H9 (cell line): ENCODE data around the gene SGMS2. TPM values are rescaled to one million over a fixed set of nuclear protein-coding genes. Genes with fewer than 3 reads are reported as not detected.
A peak's percentile ranks its signal among the peaks of the same experiment; 100 is the strongest.
"Not testable (repeated sequence)": the region's sequence is repeated elsewhere in the genome, so short reads cannot be mapped to it uniquely, and the experiment has no call there.

ENCODE experiments used
- DNase-seq: peaks from one replicate; pipeline ENCODE4 v3.0.0-alpha.2; 2017
- H2AFZ ChIP-seq: one replicate; pipeline ENCODE4 v1.6.1; 2013; ENCODE audit warnings: mild to moderate bottlenecking, low read length, control low read depth, moderate library complexity
- H2AK5ac ChIP-seq: 2 replicates; pipeline ENCODE4 v1.6.1; 2013; ENCODE audit warnings: low read length, control low read depth, mixed read lengths; ENCODE audit not compliant: insufficient read length
- H2BK120ac ChIP-seq: one replicate; pipeline ENCODE4 v1.6.1; 2013; ENCODE audit warnings: low read depth, mild to moderate bottlenecking, low read length, control low read depth, inconsistent platforms; ENCODE audit not compliant: poor library complexity, severe bottlenecking
- H2BK12ac ChIP-seq: 2 replicates; pipeline ENCODE4 v1.6.1; 2013; ENCODE audit warnings: low read length, control low read depth, mixed read lengths, low read depth; ENCODE audit not compliant: insufficient read length
- H2BK15ac ChIP-seq: 2 replicates; pipeline ENCODE4 v1.6.1; 2013; ENCODE audit warnings: low read depth, low read length, control low read depth
- H2BK20ac ChIP-seq: one replicate; pipeline ENCODE4 v1.6.1; 2013; ENCODE audit warnings: low read depth, mild to moderate bottlenecking, low read length, control low read depth, inconsistent platforms; ENCODE audit not compliant: poor library complexity, severe bottlenecking
- H2BK5ac ChIP-seq: 2 replicates; pipeline ENCODE4 v1.6.1; 2013; ENCODE audit warnings: low read length, control low read depth, mixed read lengths; ENCODE audit not compliant: insufficient read length
- H3K14ac ChIP-seq: 2 replicates; pipeline ENCODE4 v1.6.1; 2013; ENCODE audit warnings: low read length, control low read depth; ENCODE audit not compliant: insufficient read depth
- H3K18ac ChIP-seq: 2 replicates; pipeline ENCODE4 v1.6.1; 2013; ENCODE audit warnings: low read depth, mild to moderate bottlenecking, mixed read lengths, low read length, control low read depth; ENCODE audit not compliant: insufficient read length
- H3K23ac ChIP-seq: 2 replicates; pipeline ENCODE4 v1.6.1; 2013; ENCODE audit warnings: low read length, control low read depth, mixed read lengths, low read depth; ENCODE audit not compliant: insufficient read length
- H3K23me2 ChIP-seq: 2 replicates; pipeline ENCODE4 v1.6.1; 2013; ENCODE audit warnings: low read depth, mild to moderate bottlenecking, mixed read lengths, low read length, control low read depth; ENCODE audit not compliant: insufficient read length, poor library complexity, severe bottlenecking
- H3K27ac ChIP-seq: 2 replicates; pipeline ENCODE4 v1.5.1; 2013; ENCODE audit warnings: low read length, control low read depth, mixed read lengths, low read depth; ENCODE audit not compliant: insufficient read length
- H3K27me3 ChIP-seq: 2 replicates; pipeline ENCODE4 v1.6.1; 2013; ENCODE audit warnings: low read length, control low read depth, inconsistent platforms; ENCODE audit not compliant: insufficient read depth
- H3K4ac ChIP-seq: 2 replicates; pipeline ENCODE4 v1.6.1; 2013; ENCODE audit warnings: low read depth, mild to moderate bottlenecking, control low read depth, inconsistent platforms, low read length, moderate library complexity
- H3K4me1 ChIP-seq: 2 replicates; pipeline ENCODE4 v1.6.1; 2013; ENCODE audit warnings: low read length, control low read depth, inconsistent platforms; ENCODE audit not compliant: insufficient read depth
- H3K4me2 ChIP-seq: 2 replicates; pipeline ENCODE4 v1.6.1; 2013; ENCODE audit warnings: low read length, control low read depth, mixed read lengths; ENCODE audit not compliant: insufficient read length, insufficient read depth
- H3K56ac ChIP-seq: 2 replicates; pipeline ENCODE4 v1.6.1; 2013; ENCODE audit warnings: low read depth, mild to moderate bottlenecking, mixed read lengths, low read length, control low read depth; ENCODE audit not compliant: insufficient read length
- H3K79me1 ChIP-seq: 2 replicates; pipeline ENCODE4 v1.6.1; 2013; ENCODE audit warnings: low read depth, mild to moderate bottlenecking, moderate library complexity, low read length, control low read depth, inconsistent platforms; ENCODE audit not compliant: insufficient read depth, poor library complexity, severe bottlenecking
- H3K79me2 ChIP-seq: 2 replicates; pipeline ENCODE4 v1.6.1; 2013; ENCODE audit warnings: low read length, control low read depth, inconsistent platforms; ENCODE audit not compliant: insufficient read depth
- H3K9ac ChIP-seq: 2 replicates; pipeline ENCODE4 v1.6.1; 2013; ENCODE audit warnings: low read length, control low read depth, mixed read lengths; ENCODE audit not compliant: insufficient read length; ENCODE audit errors: extremely low read depth
- H3K9me3 ChIP-seq: one replicate; pipeline ENCODE4 v1.6.1; 2013; ENCODE audit warnings: low read depth, low read length, inconsistent platforms; ENCODE audit not compliant: control insufficient read depth
- H3T11ph ChIP-seq: one replicate; pipeline ENCODE4 v1.6.1; 2013; ENCODE audit warnings: mild to moderate bottlenecking, low read length, control low read depth, inconsistent platforms
- H4K20me1 ChIP-seq: one replicate; pipeline ENCODE4 v1.6.1; 2013; ENCODE audit not compliant: control insufficient read depth, insufficient read length, insufficient read depth
- H4K5ac ChIP-seq: 2 replicates; pipeline ENCODE4 v1.6.1; 2013; ENCODE audit warnings: low read depth, mild to moderate bottlenecking, mixed read lengths, low read length, control low read depth; ENCODE audit not compliant: insufficient read length
- H4K8ac ChIP-seq: replicated peaks from 2 replicates; pipeline ENCODE4 v1.6.1; 2013; ENCODE audit warnings: low read length, control low read depth, mixed read lengths, low read depth; ENCODE audit not compliant: insufficient read length
- H4K91ac ChIP-seq: 2 replicates; pipeline ENCODE4 v1.6.1; 2013; ENCODE audit warnings: low read depth, mild to moderate bottlenecking, moderate library complexity, mixed read lengths, low read length, control low read depth; ENCODE audit not compliant: insufficient read length
- H3K27ac Mint-ChIP-seq, 3 experiments: 2 replicates in 2 of 3; 3 replicates in 1 of 3; pipeline ENCODE4 v1.8.0; 2020 to 2021; ENCODE audit warnings: mixed read lengths in 3 of 3, mild to moderate bottlenecking in 1 of 3, moderate library complexity in 1 of 3
- H3K27me3 Mint-ChIP-seq: 2 replicates; pipeline ENCODE4 v1.8.0; 2021; ENCODE audit warnings: low read depth, mild to moderate bottlenecking, moderate library complexity, mixed read lengths
- H3K36me3 Mint-ChIP-seq, 3 experiments: 2 replicates in 2 of 3; 3 replicates in 1 of 3; pipeline ENCODE4 v1.8.0; 2020 to 2021; ENCODE audit warnings: low read depth in 3 of 3, mixed read lengths in 3 of 3; ENCODE audit not compliant: insufficient read depth in 1 of 3
- H3K4me1 Mint-ChIP-seq, 2 experiments: 2 replicates each; pipeline ENCODE4 v1.8.0; 2020; ENCODE audit warnings: mixed read lengths in 2 of 2
- H3K4me3 Mint-ChIP-seq, 2 experiments: 2 replicates in 1 of 2; 3 replicates in 1 of 2; pipeline ENCODE4 v1.8.0; 2020 to 2021; ENCODE audit warnings: mild to moderate bottlenecking in 2 of 2, mixed read lengths in 2 of 2, moderate library complexity in 1 of 2
- H3K9me3 Mint-ChIP-seq, 2 experiments: 2 replicates in 1 of 2; 3 replicates in 1 of 2; pipeline ENCODE4 v1.8.0; 2020; ENCODE audit warnings: mild to moderate bottlenecking in 2 of 2, mixed read lengths in 2 of 2, moderate library complexity in 1 of 2
- WGBS: extraction: QIAGEN DNeasy Blood & Tissue Kit; methylation state at CpG from one replicate; pipeline ENCODE4 v1.1.7; 2013; ENCODE audit warnings: missing lambda C conversion rate, low lambda C conversion rate, mixed read lengths; ENCODE audit not compliant: insufficient read length; ENCODE audit errors: extremely low coverage; 5-methylcytosine and 5-hydroxymethylcytosine counted together
- total RNA-seq: library from RNA; stranded (reverse); gene quantifications from 2 replicates; pipeline ENCODE4 v1.2.1, GENCODE V29; 2021
- TF ChIP-seq, protein P1 (sequence below): fragments of 200-600 bp; sonication (generic); conservative IDR thresholded peaks from 3 replicates; pipeline ENCODE4 v1.8.0; 2021; ENCODE audit warnings: antibody characterized with exemption, mild to moderate bottlenecking

Gene SGMS2
- total RNA-seq, 1 experiment from 2014 or later: 9.7 TPM

DNA sequence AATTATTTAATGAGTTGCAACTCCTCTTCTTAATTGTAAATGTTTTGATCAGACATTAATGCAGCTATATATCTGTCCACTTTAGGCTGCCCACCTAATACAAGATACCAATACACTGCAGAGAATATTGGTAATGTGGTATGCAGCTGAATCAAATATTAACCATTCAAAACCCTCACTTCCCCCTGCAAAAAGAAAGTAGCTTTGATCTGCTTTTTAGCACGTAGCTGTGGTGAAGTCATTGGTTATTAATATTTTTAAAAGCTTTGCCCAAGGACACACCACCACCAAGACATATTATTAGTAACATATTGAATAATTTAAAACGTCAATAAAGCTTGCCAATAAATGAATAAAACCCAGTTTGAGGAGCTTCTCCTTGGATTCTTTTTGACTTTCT lies 78.0 kb downstream of the SGMS2 start:
- Histone ChIP-seq H2BK15ac (no peak overlapping the region), H3K79me2 (no peaks in the 10 kb centered on the region), H3K79me1 (no peaks in the 10 kb centered on the region), H3K23ac (no peak overlapping the region), H2AFZ (no peak overlapping the region), H3K4ac (no peak overlapping the region), H4K20me1 (no peaks in the 10 kb centered on the region), H2BK20ac (no peak overlapping the region), H3K9me3 (no peaks in the 10 kb centered on the region), H4K8ac (no peak overlapping the region), H3K14ac (no peak overlapping the region), H2BK120ac (no peak overlapping the region), H3T11ph (no peak overlapping the region), H2AK5ac (no peak overlapping the region), H3K9ac (no peak overlapping the region), H3K23me2 (no peaks in the 10 kb centered on the region), H3K18ac (no peak overlapping the region), H3K56ac (no peak overlapping the region), H3K4me1 (no peaks in the 10 kb centered on the region), H4K91ac (no peak overlapping the region), H2BK5ac (no peak overlapping the region), H3K27ac (no peak overlapping the region), H4K5ac (no peak overlapping the region), H3K4me2 (no peak overlapping the region), H2BK12ac (no peak overlapping the region), H3K27me3 (no peaks in the 10 kb centered on the region)
- Mint-ChIP-seq H3K36me3 (peaks cover 15 to 29% (median 28%) of the 10 kb centered on the region in 3 experiments), H3K4me1 (peaks cover 19 to 21% of the 10 kb centered on the region in 2 experiments), H3K27me3 (no peaks in the 10 kb centered on the region), H3K4me3 (no peak overlapping the region), H3K9me3 (peaks cover 9 to 14% of the 10 kb centered on the region in 2 experiments), H3K27ac (no peak overlapping the region)
- TF ChIP-seq, protein P1, sequence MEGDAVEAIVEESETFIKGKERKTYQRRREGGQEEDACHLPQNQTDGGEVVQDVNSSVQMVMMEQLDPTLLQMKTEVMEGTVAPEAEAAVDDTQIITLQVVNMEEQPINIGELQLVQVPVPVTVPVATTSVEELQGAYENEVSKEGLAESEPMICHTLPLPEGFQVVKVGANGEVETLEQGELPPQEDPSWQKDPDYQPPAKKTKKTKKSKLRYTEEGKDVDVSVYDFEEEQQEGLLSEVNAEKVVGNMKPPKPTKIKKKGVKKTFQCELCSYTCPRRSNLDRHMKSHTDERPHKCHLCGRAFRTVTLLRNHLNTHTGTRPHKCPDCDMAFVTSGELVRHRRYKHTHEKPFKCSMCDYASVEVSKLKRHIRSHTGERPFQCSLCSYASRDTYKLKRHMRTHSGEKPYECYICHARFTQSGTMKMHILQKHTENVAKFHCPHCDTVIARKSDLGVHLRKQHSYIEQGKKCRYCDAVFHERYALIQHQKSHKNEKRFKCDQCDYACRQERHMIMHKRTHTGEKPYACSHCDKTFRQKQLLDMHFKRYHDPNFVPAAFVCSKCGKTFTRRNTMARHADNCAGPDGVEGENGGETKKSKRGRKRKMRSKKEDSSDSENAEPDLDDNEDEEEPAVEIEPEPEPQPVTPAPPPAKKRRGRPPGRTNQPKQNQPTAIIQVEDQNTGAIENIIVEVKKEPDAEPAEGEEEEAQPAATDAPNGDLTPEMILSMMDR: no peak
- no peak for DNase-seq
- WGBS: no CpG with 5 or more reads among the region's 2 CpGs

DNA sequence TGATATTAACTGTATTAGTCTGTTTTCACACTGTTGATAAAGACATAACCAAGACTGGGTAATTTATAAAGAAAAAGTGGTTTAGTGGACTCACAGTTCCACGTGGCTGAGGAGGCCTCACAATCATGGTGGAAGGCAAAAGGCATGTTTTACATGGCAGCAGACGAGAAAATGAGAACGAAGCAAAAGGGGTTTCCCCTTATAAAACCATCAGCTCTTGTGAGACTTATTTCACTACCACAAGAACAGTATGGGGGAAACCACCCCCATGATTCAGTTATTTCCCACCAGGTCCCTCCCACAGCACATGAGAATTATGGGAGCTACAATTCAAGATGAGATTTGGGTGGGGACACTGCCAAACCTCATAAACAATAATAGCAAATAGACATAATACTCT lies 80.3 kb downstream of the SGMS2 start:
- H3K23me2 ChIP-seq, H2BK15ac ChIP-seq, H3K23ac ChIP-seq, H2BK20ac ChIP-seq, H4K20me1 ChIP-seq, H3K79me2 ChIP-seq, H3K4me1 ChIP-seq, H2BK5ac ChIP-seq, H2BK120ac ChIP-seq, H3K56ac ChIP-seq, H4K8ac ChIP-seq, DNase-seq, H3K4ac ChIP-seq, H3K18ac ChIP-seq, H2AK5ac ChIP-seq, H3K4me2 ChIP-seq, H3K14ac ChIP-seq, H3K4me3 Mint-ChIP-seq, H3T11ph ChIP-seq, H3K9me3 ChIP-seq, H4K5ac ChIP-seq, H3K27me3 ChIP-seq, H2AFZ ChIP-seq, H3K9ac ChIP-seq, H2BK12ac ChIP-seq, H3K27ac ChIP-seq, H3K27me3 Mint-ChIP-seq, H3K79me1 ChIP-seq, H4K91ac ChIP-seq: not testable (repeated sequence)
- peaks cover 18 to 36% (median 34%) of the 10 kb centered on the region in 3 experiments for H3K36me3 Mint-ChIP-seq
- peaks cover 27 to 29% of the 10 kb centered on the region in 2 experiments for H3K4me1 Mint-ChIP-seq
- WGBS: no CpG with 5 or more reads among the region's 3 CpGs
- peak overlapping the region in 1 of 3 experiments; percentile 73; a peak in 1 of 7 replicates for H3K27ac Mint-ChIP-seq
- peaks cover 9 to 15% of the 10 kb centered on the region in 2 experiments for H3K9me3 Mint-ChIP-seq
